Measurements from ENCODE around the gene ZBTB21.

Gene ZBTB21

GRCh38 chr21:42056468-42056867, 46.3 kb upstream of the ZBTB21 start:
- peak; percentile 83 for DNase-seq (ENCODE audit: low read depth)
- H3K4me3 ChIP-seq (ENCODE audit: low read depth, low read length): peak overlapping the region; percentile 32
- TF ChIP-seq CTCF (IDR thresholded peaks at IDR 0.05; ENCODE audit: control insufficient read depth, extremely low read depth, insufficient read depth): no peak

DNA sequence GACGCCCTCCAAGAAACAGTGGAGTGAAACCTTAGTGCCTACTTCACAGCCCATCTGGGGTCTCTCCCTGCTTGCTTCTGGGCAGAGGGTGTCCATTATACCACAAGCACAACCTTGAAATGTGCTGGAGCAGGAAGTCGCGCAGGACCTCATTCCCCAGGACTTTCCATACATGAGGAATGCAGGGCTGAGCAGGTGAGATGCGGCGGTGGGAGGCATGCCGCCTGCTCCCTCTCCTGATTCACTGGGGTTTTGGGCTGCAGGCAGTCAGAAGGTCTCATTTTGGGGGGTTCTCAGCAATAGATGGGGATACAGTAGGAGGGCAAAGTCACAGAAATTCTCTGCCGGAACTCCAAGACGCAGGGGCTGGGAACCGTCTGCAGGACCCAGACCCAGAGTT, 45.3 kb upstream of the ZBTB21 start:
- TF ChIP-seq CTCF (IDR thresholded peaks at IDR 0.05; ENCODE audit: control insufficient read depth, extremely low read depth, insufficient read depth): no peak
- no peak for DNase-seq (ENCODE audit: low read depth)

GRCh38 chr21:42051788-42052187, 41.6 kb upstream of the ZBTB21 start:
- H3K4me3 ChIP-seq (ENCODE audit: low read depth, low read length): no peak overlapping the region
- DNase-seq (ENCODE audit: low read depth): no peak

More for the DNA sequence above, 45.3 kb upstream of the ZBTB21 start:
- H3K4me3 ChIP-seq (ENCODE audit: low read depth, low read length): no peak overlapping the region

GRCh38 chr21:42049578-42050430, 39.6 kb upstream of the ZBTB21 start:
- no peak overlapping the region for H3K4me3 ChIP-seq (ENCODE audit: low read depth, low read length)
- no peak for TF ChIP-seq CTCF (IDR thresholded peaks at IDR 0.05; ENCODE audit: control insufficient read depth, extremely low read depth, insufficient read depth)
- DNase-seq (ENCODE audit: low read depth): no peak

More at GRCh38 chr21:42051788-42052187, 41.6 kb upstream of the ZBTB21 start:
- no peak for TF ChIP-seq CTCF (IDR thresholded peaks at IDR 0.05; ENCODE audit: control insufficient read depth, extremely low read depth, insufficient read depth)

DNA sequence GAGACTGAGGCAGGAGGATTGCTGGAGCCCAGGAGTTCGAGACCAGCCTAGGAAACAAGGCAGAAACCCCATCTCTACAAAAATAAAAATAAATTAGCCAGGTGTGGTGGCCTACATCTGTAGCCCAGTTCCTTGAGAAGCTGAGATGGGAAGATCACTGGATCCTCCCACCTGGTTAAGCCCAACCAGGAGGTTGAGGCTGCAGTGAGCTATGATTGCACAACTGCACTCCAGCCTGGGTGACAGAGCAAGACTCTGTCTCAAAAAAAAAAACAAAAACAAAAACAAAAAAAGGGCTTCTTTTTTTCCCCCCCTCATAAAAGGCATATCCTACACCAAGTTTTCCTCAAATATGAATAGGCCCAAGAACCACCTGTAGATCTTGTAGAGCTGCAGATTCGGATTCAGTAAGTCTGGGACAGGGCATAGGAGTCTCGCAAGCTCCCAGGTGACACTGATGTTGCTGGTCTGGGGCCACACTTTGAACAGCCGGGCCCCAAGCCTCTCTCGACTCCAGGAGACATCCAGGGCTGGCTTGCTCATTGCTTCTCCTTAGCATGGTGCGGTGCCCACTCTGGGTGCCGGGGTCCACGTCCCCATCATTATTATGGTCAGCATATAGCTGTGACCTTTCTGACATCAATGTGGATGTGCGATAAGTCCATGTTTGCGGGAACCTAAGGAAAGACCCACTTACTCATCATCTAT, 38.9 kb upstream of the ZBTB21 start:
- no peak for DNase-seq (ENCODE audit: low read depth)
- TF ChIP-seq CTCF (IDR thresholded peaks at IDR 0.05; ENCODE audit: control insufficient read depth, extremely low read depth, insufficient read depth): no peak
- H3K4me3 ChIP-seq (ENCODE audit: low read depth, low read length): no peak overlapping the region

- no peak overlapping the region for H3K4me3 ChIP-seq (ENCODE audit: low read depth, low read length)
- no peak for DNase-seq (ENCODE audit: low read depth)
- TF ChIP-seq CTCF (IDR thresholded peaks at IDR 0.05; ENCODE audit: control insufficient read depth, extremely low read depth, insufficient read depth): no peak
Observed at GRCh38 chr21:42047821-42048613, 37.9 kb upstream of the ZBTB21 start.

Measured in LNCaP clone FGC (cell line).